Fibroblast of lung (primary cell): Measurements from ENCODE around the gene FBXL14. TPM values are rescaled to one million over a fixed set of nuclear protein-coding genes. Genes with fewer than 3 reads are reported as not detected.

Experiments used
- DNase-seq, 2 donors: peaks; one replicate each; pipeline versions ENCODE4 v3.0.0 to v3.0.0-alpha.2; 2010; ENCODE audit warnings: low read depth in 2 of 2
- H2AFZ ChIP-seq: 2 replicates; pipeline ENCODE4 v1.5.1; 2012; ENCODE audit warnings: low read length, control low read depth, inconsistent platforms
- H3K27ac ChIP-seq: 2 replicates; pipeline ENCODE4 v1.5.1; 2011; ENCODE audit warnings: low read length, control low read depth; ENCODE audit not compliant: insufficient read depth
- H3K27me3 ChIP-seq: 2 replicates; pipeline ENCODE4 v1.5.1; 2011; ENCODE audit warnings: mild to moderate bottlenecking, low read length; ENCODE audit not compliant: control insufficient read depth, insufficient read depth
- H3K36me3 ChIP-seq: 2 replicates; pipeline ENCODE4 v1.5.1; 2011; ENCODE audit warnings: low read length; ENCODE audit not compliant: control insufficient read depth, insufficient read depth
- H3K4me1 ChIP-seq: 2 replicates; pipeline ENCODE4 v1.5.1; 2011; ENCODE audit warnings: low read length; ENCODE audit not compliant: control insufficient read depth, insufficient read depth; ENCODE audit errors: extremely low read depth
- H3K4me2 ChIP-seq: 2 replicates; pipeline ENCODE4 v1.5.1; 2011; ENCODE audit warnings: low read length, control low read depth; ENCODE audit not compliant: insufficient read depth; ENCODE audit errors: extremely low read depth
- H3K4me3 ChIP-seq, 4 experiments: fragments of 200-600 bp in 1 of 4; sonication (generic) in 1 of 4; replicated peaks in 1 of 4; 2 replicates each; pipeline ENCODE4 v1.5.1; 2011 to 2016; ENCODE audit warnings: low read length in 4 of 4, low read depth in 3 of 4, mild to moderate bottlenecking in 3 of 4, control low read depth in 2 of 4, inconsistent platforms in 1 of 4, mixed read lengths in 1 of 4; ENCODE audit not compliant: insufficient read depth in 1 of 4; ENCODE audit errors: control extremely low read depth in 1 of 4
- H3K79me2 ChIP-seq: 2 replicates; pipeline ENCODE4 v1.5.1; 2012; ENCODE audit warnings: mild to moderate bottlenecking, low read length, inconsistent platforms; ENCODE audit not compliant: control insufficient read depth, insufficient read depth
- H3K9ac ChIP-seq: 2 replicates; pipeline ENCODE4 v1.5.1; 2011; ENCODE audit warnings: mild to moderate bottlenecking, low read length, control low read depth; ENCODE audit not compliant: insufficient read depth
- H3K9me3 ChIP-seq: 2 replicates; pipeline ENCODE4 v1.5.1; 2012; ENCODE audit warnings: low read depth, low read length; ENCODE audit not compliant: control insufficient read depth, insufficient read depth
- H4K20me1 ChIP-seq: 2 replicates; pipeline ENCODE4 v1.5.1; 2011; ENCODE audit warnings: low read length; ENCODE audit not compliant: control insufficient read depth, insufficient read depth; ENCODE audit errors: extremely low read depth
- EZH2 ChIP-seq: IDR thresholded peaks from 2 replicates; pipeline ENCODE4 v1.5.1; 2012; ENCODE audit warnings: low read length, control low read depth, mild to moderate bottlenecking; ENCODE audit errors: missing control alignments
- polyA plus RNA-seq, 2 donors: library from polyadenylated mRNA; depleted of rRNA in 1 of 2; stranded (reverse) in 1 of 2; unstranded in 1 of 2; fragments of >200 nt; gene quantifications; 2 replicates each; pipeline ENCODE4 v1.2.1, GENCODE V29; 2011 to 2012; ENCODE audit warnings: missing spikeins in 1 of 2
- total RNA-seq: library from RNA; depleted of rRNA; stranded (reverse); fragments of >200 nt; gene quantifications from 2 replicates; pipeline ENCODE4 v1.2.1, GENCODE V29; 2014
- TF ChIP-seq, protein P1 (sequence below), 2 donors: IDR thresholded peaks in 1 of 2; conservative IDR thresholded peaks in 1 of 2; 1 replicate in 1 of 2; 2 replicates in 1 of 2; pipeline ENCODE4 v1.5.1; 2011 to 2012; ENCODE audit warnings: low read length in 2 of 2, control low read depth in 1 of 2, inconsistent platforms in 1 of 2, low read depth in 1 of 2, mild to moderate bottlenecking in 1 of 2

Gene FBXL14
- total and polyA plus RNA-seq, 2 donors (not counting 1 experiment from before 2014, with no cell fraction given): 2.6 to 6.4 TPM

DNA sequence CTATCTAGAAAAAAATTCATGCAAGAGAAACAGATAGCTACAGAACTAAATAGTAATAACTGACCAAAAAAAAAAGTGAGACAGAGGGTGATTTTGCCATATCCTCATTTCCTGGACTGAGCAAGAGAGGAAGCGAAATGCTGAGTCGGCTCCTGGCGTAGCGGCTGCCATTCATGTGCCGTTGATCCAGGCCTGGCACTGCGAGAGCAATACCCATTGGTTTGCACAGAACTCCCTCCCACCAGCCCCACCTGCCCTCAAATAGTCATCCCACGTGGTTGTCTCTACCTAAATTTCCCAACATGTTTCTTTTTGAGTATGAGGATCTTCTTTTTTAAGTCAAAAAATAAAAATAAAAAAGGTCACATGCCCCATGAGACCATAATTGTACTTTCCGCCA is 25.2 kb upstream of the FBXL14 start:
- H4K20me1 ChIP-seq: no peaks in the 10 kb centered on the region

GRCh38 chr12:1619159-1619558 is 24.8 kb upstream of the FBXL14 start:
- no peaks in the 10 kb centered on the region for H3K36me3 ChIP-seq
- no peak overlapping the region for H3K27ac ChIP-seq
- H3K27me3 ChIP-seq: no peaks in the 10 kb centered on the region
- TF ChIP-seq, protein P1, sequence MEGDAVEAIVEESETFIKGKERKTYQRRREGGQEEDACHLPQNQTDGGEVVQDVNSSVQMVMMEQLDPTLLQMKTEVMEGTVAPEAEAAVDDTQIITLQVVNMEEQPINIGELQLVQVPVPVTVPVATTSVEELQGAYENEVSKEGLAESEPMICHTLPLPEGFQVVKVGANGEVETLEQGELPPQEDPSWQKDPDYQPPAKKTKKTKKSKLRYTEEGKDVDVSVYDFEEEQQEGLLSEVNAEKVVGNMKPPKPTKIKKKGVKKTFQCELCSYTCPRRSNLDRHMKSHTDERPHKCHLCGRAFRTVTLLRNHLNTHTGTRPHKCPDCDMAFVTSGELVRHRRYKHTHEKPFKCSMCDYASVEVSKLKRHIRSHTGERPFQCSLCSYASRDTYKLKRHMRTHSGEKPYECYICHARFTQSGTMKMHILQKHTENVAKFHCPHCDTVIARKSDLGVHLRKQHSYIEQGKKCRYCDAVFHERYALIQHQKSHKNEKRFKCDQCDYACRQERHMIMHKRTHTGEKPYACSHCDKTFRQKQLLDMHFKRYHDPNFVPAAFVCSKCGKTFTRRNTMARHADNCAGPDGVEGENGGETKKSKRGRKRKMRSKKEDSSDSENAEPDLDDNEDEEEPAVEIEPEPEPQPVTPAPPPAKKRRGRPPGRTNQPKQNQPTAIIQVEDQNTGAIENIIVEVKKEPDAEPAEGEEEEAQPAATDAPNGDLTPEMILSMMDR (conservative IDR thresholded peaks at IDR 0.05 in 1 of 2, IDR thresholded peaks at IDR 0.05 in 1 of 2; ENCODE audit: low read depth in 1 of 2, low read length in 2 of 2): no peak
- TF ChIP-seq EZH2: no peak
- H3K79me2 ChIP-seq: peaks cover 33% of the 10 kb centered on the region
- no peaks in the 10 kb centered on the region for H3K9me3 ChIP-seq
- no peak overlapping the region for H2AFZ ChIP-seq
- H3K4me1 ChIP-seq: peaks cover 2% of the 10 kb centered on the region
- H3K4me3 ChIP-seq: no peak overlapping the region
- no peaks in the 10 kb centered on the region for H4K20me1 ChIP-seq
- H3K9ac ChIP-seq: no peak overlapping the region
- no peak for DNase-seq
- H3K4me2 ChIP-seq: no peak overlapping the region

More for the DNA sequence above, 25.2 kb upstream of the FBXL14 start:
- Histone ChIP-seq H3K27me3 (no peaks in the 10 kb centered on the region), H2AFZ (no peak overlapping the region), H3K4me1 (peaks cover 2% of the 10 kb centered on the region), H3K4me3 (no peak overlapping the region), H3K79me2 (peaks cover 29% of the 10 kb centered on the region), H3K27ac (no peak overlapping the region), H3K9ac (no peak overlapping the region), H3K4me2 (no peak overlapping the region), H3K36me3 (no peaks in the 10 kb centered on the region), H3K9me3 (no peaks in the 10 kb centered on the region)
- TF ChIP-seq, protein P1 (conservative IDR thresholded peaks at IDR 0.05 in 1 of 2, IDR thresholded peaks at IDR 0.05 in 1 of 2; ENCODE audit: low read depth in 1 of 2, low read length in 2 of 2): no peak
- TF ChIP-seq EZH2: no peak
- DNase-seq: no peak

GRCh38 chr12:1618489-1618888 is 24.1 kb upstream of the FBXL14 start:
- no peak for TF ChIP-seq EZH2
- TF ChIP-seq, protein P1 (conservative IDR thresholded peaks at IDR 0.05 in 1 of 2, IDR thresholded peaks at IDR 0.05 in 1 of 2; ENCODE audit: low read depth in 1 of 2, low read length in 2 of 2): no peak
- Histone ChIP-seq H4K20me1 (no peaks in the 10 kb centered on the region), H3K36me3 (no peaks in the 10 kb centered on the region), H3K79me2 (peaks cover 37% of the 10 kb centered on the region), H3K4me3 (no peak overlapping the region), H2AFZ (no peak overlapping the region), H3K27me3 (no peaks in the 10 kb centered on the region), H3K4me1 (peaks cover 2% of the 10 kb centered on the region), H3K27ac (no peak overlapping the region), H3K4me2 (no peak overlapping the region), H3K9me3 (no peaks in the 10 kb centered on the region), H3K9ac (no peak overlapping the region)
- DNase-seq: peak in 1 of 2 donors; percentile 37
